HG02852 (cell line): ENCODE data around the gene SEMA3E.
"Not testable (repeated sequence)": the region's sequence is repeated elsewhere in the genome, so short reads cannot be mapped to it uniquely, and the experiment has no call there.

Experiments used
- ATAC-seq: cut with Tn5 transposase; IDR thresholded peaks from one replicate; pipeline ENCODE4 v1.9.1; 2021; ENCODE audit warnings: mild to moderate bottlenecking, moderate library complexity; ENCODE audit not compliant: unreplicated experiment

Gene SEMA3E

DNA sequence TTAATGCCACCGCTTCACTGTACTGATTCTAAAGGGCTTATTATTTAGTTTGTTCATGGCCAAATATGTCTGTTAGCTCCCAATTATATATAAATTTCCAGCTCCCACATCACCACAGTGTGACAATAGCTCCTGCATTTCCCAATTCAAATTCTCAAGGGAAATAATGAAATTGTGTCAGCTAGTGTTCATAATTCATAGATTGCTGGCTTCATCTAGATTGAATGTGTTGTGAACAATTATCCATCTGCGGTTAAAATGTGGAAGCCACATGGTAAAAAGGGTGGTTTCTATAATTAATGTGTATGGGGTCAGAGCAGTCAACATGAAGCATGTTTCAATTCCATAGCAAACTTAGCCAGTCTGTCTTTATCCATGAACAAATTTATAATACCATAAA lies 154.3 kb downstream of the SEMA3E start:
- ATAC-seq = no peak

DNA sequence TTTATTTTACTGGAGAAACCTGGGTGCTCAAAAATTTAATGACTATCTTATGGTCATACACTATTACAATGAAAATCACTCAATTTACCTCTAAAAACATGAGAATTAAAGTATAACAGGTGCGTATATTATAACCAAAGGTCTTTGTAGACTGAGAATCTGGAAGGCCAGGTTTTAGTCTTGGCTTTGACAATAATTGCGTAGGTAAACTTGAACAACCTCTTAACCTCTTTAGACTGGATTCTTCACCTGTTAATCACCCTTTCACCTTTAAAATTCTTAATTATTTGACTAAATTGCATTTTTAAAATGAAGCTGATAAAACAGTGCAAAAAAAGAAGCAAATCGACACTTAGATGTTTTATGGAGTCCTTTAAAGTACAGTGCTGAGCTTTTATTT lies 156.1 kb downstream of the SEMA3E start:
- ATAC-seq = no peak

DNA sequence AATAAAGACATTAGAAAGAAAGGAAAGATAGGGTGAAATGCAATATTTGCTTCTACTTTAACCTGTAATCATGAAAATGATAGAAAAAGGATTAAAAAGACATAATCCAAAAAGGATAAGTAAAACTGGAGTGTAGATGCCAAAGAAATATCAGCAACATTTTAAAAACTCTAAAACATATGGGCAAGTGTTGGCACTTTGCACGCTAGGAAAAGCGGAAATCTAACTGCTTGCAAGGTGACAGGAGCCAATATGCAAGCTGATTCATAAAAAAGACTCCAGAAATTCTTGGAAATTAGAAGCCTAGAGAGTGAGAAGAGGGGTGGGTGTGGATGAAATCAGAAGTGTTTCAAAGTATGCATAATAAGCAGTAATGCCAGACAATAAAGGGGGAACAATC lies 161.1 kb downstream of the SEMA3E start:
- ATAC-seq = no peak

DNA sequence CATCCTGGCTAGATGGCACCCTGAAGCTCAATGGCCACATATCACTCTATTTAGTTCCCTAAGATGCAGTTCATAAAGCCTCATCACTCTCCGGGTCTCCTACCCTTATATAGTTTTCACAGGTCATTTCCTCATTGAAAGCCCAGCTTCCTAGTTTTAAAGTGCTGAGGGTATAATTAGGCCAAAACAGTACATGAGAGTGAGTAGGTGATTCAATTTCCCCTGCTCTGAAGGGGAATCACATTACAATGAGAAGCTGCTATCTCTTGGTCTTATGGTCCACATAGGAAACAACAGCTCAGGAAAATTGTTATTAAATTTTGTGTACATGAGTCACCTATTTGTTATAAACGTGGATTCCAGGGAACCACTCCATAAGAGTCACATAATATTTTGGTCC lies 162.0 kb downstream of the SEMA3E start:
- ATAC-seq = no peak

DNA sequence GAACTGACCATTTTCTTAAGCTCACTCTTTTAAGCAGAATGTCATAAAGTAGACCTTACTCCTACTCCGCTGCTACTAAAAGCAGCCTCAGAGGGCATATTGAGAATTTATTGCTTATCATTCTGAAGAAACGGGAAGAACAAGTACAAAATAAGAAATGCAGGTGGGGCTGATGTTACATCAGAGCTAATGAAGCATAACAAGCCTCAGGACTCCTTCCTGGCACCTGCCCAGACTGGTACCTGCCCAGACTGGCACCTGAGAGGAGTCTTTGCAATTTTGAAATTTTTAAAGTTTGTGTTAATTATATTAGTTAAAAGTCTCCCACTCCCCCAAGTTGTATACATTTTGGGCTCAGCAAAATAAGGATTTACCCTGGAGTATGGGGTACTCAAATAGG lies 162.4 kb downstream of the SEMA3E start:
- no peak for ATAC-seq

DNA sequence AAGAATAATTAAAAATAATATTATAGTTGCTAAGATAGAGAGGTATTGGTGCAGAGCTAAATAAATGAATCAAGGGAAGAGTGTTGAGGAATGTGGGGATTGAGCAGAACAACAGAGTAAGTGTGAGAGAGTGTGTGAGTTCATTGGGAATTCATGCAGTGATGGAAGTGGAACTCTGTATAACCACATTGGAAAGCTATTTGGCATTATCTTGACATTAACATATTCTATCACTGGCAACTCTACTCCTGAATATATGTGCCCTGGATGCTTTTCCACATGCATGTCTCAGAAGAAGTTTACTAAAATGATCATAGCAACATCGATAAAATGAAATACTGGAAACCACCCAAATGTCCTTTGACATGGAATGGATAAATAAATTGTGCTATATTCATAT lies 164.1 kb downstream of the SEMA3E start:
- no peak for ATAC-seq

DNA sequence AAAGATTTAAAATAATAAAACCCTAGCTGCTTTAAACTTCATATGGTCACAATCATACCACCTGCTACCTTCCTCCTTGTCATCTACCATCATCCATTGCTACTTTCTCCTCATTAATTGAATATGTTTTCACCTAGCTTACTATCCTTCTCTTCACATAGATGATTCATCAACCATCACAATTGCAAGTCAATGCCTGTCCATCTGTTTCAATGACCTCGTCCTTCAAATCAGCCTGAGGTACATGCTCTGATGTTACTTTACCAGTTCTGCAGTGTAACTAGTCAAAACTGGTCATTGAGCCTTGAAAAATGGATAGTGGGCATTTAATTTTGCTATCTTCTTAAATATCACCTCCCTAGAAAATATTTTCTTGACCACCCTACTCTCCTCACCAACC lies 164.7 kb downstream of the SEMA3E start:
- no peak for ATAC-seq

GRCh38 chr7:83478616-83479015 lies 170.3 kb downstream of the SEMA3E start:
- ATAC-seq = peak; percentile 67

- no peak for ATAC-seq
Measured at GRCh38 chr7:83476511-83477050, 172.4 kb downstream of the SEMA3E start.

DNA sequence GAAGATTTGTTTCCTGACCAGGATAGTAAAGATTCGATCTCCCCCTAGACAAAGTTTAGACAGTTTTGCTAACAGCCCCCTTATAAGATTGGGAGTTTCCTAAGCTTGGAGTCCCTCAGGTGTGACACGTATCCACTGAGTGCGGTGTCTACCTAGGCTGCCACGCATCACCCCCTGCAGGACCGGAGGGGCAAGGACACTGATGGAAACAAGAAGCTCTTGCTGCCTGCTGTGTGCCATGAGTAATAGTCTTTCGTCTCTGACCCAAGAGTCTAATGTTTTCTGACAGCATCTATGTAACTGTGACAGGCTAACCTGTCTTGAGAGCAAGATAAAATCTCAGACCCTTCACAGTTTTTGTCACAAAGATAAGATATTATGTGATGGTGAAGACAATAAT lies 173.5 kb downstream of the SEMA3E start:
- no peak for ATAC-seq

- no peak for ATAC-seq
Measured at GRCh38 chr7:83472376-83472775, 176.6 kb downstream of the SEMA3E start.

- ATAC-seq = no peak
Measured at GRCh38 chr7:83469491-83469890, 179.4 kb downstream of the SEMA3E start.

DNA sequence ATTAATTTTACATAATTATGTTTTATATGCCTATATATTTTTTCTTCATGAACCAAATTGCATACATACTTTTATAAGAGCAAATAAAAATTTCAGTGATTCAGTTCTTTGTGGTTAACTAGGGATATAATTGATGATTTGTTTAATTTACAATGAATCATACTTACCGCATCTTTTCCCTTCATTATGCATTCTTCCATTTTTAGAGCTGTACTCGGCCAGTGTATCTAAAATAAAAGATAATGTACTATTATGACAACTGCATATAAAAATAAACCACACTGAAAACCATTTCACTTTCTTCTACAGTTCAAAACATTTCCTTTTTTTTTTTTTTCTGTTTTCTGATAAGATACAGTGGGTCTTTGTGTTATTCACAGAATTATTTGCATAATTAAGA lies 179.9 kb downstream of the SEMA3E start:
- no peak for ATAC-seq

DNA sequence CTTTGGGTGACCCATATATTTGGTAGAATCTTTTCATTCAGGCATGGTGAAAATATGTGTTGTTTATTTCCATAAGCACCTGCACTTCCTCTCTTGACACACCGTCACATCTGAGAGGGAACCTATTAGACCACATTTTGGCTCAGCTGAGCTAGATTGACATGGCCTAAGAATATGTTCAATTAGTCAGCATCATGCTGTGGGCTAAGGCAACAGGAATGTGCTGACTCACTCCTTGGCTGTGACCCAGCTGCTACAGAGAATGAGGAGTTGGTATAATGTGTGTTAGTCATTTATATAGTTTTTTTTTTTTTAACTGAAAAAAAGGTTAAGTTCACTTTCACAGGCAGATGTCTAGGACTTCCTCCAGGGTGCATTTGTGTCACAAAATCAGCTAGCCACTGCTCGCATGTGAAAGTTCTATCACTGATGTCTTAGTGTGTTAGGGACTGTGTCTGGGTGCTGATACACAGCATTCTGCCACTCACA lies 180.6 kb downstream of the SEMA3E start:
- ATAC-seq = peak; percentile 97

DNA sequence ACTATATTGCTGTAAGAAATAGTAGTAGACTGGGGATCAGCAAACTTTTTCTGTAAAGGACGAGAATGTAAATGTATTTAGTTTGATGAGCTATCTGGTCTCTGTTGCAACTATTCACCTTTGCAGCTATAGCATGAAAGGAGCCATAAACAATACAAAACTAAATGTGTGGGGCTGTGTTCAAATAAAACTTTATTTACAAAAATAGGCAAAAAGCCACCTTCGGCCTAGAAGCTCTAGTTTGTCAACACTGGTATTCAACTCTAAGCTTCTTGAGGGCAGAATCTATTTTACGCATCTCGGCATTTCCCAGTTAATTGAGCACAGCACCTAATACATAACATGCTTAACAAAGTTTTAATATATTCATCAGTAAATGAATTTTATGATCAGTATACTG lies 181.4 kb downstream of the SEMA3E start:
- ATAC-seq = no peak

DNA sequence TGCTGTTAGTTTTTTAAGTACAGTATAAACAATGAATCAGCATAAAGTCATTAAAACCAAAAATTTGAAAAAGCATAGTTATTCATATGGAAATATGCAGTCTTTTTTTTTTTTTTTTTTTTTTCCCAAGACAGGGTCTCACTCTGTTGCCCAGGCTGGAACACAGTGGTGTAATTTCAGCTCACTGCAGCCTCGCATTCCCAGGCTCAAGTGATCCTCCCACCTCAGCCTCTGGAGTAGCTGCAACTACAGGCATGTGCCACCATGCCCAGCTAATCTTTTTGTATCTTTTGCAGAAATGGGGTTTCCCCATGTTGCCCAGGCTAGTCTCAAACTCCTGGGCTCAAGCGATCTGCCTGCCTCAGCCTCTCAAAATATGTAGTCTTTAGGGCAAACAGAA lies 182.0 kb downstream of the SEMA3E start:
- no peak for ATAC-seq

DNA sequence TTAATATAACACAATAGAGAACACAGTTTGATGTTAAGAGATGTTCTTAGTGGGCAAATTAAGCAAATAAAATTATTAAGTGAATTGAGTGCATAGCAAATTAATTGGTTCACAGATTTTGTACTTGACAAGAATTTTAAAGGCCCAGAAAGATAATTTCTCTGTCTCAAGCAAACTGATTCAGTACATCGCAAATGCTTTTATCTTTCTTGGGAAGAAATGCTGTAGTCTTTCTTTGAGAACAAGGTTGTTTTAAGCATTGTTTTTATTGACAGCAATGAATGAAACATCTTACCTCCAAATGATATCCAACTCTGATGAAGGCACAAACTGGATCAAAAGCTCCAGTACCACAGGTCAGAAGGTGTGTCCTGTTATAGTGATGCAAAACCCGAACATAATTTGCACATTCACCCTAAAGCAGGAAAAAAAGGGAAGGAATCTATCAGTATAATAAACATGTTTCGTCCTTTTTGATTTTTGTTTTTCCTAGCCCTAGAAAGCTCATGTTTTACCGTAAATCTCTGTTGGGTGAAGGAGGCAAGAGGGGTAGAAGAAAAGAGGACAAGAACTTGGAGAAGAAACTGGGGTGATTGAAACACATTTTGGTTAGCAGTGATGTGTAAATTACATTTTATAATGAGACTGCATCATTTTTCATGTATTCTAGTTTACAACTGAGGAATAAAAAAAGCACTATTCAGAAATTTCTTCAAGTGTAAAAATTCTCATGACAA lies 182.6 kb downstream of the SEMA3E start:
- no peak for ATAC-seq

- no peak for ATAC-seq
Measured at GRCh38 chr7:83465643-83466042, 183.3 kb downstream of the SEMA3E start.

GRCh38 chr7:83461820-83462219 lies 187.1 kb downstream of the SEMA3E start:
- ATAC-seq = not testable (repeated sequence)

GRCh38 chr7:83459930-83460653 lies 188.8 kb downstream of the SEMA3E start:
- ATAC-seq = not testable (repeated sequence)

GRCh38 chr7:83459101-83459929 lies 189.6 kb downstream of the SEMA3E start:
- not testable (repeated sequence) for ATAC-seq
